HG03520 (cell line): ENCODE results near the gene KCNK4.

Source experiments
- ATAC-seq: cut with Tn5 transposase; IDR thresholded peaks from one replicate; pipeline ENCODE4 v1.9.1; 2021; ENCODE audit warnings: mild to moderate bottlenecking, moderate library complexity; ENCODE audit not compliant: unreplicated experiment

The KCNK4 gene

DNA sequence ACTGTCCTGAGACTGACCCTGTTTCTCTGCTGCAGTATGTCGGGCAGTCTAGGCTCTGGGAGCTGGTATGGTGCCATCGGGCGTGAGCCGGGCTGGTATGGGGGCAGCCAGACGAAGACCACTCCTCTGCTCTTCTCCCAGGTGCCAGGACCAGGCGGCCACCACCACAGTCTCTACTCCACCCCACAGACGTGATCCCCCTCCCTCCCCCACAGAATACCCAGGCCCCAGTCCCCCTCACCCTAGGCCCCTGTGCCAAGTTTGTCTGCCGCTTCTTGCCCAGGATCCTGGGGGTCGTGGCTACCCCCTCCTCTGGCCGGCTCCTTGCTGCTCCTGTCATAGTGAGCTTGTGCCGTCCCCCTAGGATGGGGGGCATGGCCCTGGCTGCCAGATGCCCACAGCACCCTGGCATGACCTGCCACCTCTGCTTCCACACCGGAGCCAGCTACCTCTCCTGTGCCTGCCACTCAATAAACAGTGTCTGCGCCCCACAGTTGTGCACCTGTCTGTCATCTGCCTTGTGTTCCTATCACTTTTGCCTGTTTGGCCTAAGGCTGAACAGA is 2.0 kb upstream of the KCNK4 start:
- ATAC-seq, result no peak

DNA sequence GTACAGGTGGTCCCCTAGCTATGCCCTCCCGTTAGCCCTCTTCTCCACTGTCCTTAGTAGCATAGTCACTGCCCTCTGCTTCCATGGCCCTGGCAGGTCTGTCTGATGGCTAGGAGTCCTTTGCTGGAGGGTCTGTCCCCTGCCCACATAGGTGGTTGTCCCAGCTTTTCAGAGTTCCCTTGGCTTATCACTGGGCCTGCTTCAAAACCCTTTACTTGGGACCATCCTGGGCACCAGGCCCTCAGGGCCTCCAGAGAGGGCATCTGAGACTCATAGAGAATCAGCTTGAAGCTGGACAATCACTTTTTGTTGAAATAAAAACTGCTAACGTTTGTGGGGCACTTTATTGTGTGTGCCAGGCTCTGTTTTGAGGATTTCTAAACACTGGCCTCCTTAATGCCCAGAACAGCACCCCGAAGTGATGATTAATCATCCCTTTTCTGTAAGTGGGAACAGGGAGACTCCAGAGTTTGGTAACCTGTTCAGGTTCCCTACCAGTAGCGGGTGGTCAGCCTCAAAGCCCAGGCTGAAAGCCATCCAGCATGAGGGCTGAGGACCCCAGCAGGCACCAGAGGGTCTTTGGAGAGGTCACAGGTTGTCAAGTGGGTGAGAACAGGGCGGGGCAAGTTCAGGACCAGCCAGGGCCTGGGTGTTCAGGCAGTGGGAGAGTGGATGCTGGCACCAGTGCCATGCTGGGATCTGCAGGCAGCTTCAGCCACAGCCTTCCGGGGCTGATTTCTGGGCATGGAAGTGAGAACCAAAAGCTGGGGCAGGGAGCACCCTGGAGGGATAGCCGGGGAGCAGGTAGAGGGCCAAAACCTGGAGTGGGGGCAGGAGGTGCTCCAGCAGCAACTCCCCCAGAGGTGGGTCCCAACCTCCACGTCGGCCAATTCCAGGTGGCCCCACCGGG is 495 bp upstream of the KCNK4 start:
- no peak for ATAC-seq

DNA sequence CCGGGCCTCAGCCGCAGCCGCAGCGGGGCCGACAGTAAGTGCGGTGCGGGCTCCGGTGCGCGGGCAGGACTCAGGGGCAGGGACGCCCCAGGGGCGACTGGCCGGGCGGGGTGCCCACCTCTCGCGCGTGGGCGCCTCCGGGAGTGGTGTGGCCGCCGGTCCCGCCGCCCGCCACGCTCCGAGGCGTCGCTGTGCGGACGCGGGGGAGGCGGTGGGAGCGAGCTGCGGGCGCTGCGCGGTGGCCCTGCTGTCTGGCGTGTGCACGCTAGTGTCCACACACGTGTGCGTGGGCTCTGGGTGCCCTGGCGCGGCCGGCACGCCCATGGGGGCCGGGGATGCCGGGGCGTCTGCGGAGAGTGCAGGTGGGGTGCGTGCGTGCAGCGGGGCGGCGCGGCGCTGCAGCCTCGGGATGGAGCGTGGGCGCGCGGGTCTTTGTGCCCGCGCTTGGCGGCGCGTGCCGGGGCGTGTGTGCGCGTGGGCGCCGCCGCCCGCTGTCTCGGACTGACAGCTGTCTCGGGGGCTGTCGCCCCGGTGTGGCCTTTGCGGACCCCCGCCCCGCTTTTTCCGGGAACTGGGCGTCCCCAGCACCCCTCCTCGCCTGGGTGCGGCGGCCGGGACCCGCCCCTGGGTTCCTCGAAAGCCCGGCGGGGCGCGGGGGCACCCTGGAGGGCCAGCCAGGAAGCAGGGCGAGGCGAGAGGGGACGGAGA is 804 bp downstream of the KCNK4 start:
- no peak for ATAC-seq

DNA sequence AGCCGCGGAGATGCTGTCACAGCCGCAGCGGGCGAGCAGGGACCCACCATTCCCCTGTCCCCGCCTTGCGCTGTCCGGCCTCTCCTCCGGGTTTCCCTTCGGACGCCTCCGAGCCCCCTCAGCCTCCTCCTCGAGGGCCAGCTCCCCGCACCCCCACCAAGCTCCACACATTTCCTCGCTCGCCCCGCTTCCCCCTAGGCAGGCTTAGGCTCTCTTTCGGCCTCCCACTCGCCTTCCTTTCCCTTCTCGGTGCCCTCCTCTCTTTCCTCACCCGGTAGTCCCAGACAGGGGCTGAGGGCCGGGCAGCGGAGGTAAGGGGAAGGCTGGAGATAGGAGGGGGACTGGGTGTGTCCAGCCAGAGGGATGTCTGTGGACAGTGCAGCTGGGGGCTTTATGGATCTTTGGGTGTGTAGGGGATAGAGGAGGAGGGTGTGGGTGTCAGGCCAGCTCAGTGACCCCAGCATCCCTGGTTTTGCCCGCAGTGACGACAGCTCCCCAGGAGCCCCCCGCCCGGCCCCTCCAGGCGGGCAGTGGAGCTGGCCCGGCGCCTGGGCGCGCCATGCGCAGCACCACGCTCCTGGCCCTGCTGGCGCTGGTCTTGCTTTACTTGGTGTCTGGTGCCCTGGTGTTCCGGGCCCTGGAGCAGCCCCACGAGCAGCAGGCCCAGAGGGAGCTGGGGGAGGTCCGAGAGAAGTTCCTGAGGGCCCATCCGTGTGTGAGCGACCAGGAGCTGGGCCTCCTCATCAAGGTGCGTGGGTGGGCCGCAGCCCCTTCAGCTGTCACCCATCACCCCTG is 1.6 kb downstream of the KCNK4 start:
- no peak for ATAC-seq

DNA sequence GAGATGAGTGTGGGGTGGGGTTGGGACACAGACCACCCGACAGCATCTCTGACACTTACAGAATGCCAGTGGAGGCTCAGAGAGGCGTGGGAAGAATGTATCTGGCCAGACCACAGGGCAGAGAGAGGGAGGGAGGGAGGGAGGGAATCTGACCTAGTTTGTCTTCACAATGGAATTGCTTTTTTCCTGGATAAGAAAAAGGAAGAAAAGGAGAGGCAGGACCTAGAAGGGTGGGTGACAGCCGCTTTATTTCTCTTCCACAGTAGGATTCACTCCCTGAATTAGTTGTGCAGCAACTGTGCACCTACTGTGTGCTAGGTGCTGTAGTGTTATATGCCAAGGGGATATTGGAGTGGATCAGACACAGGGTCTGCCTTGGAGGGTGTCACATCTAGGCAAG is 3.7 kb downstream of the KCNK4 start:
- ATAC-seq, result no peak

DNA sequence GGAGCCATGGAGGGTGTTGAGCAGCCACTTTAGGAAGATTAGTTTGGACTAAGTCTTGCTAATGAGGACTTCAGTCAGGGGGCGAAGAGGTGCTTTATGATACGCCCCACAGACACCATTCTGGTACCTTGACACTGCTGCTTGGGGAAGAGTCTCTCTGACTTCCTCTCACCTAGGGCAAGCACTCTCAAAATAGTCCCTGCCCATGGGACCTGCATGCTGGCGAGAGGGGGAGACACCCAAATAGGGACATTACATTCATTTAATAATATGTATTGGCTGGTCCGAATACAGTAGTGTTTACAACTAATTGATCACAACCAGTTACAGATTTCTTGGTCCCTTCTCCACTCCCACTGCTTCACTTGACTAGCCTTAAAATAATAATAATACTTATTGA is 4.7 kb downstream of the KCNK4 start:
- no peak for ATAC-seq

DNA sequence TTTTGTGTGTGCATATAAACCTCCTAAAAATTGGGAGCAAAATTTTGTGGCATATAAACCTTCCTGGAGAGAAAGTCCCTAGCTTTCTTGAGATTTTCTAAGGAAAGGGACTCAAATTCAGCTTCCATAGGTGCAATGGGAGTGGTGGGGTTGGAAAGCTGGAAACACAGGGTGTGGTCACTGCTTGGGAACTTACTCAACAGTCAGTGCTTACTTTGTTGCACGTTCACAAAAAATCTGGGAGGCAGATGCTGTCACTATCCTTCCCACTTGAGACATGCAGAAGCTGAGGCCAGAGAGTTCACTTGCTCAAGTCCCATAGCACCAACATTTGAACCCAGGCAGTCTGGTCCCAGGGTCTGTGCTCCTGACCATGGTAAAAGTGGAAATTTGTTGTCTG is 5.1 kb downstream of the KCNK4 start:
- no peak for ATAC-seq

DNA sequence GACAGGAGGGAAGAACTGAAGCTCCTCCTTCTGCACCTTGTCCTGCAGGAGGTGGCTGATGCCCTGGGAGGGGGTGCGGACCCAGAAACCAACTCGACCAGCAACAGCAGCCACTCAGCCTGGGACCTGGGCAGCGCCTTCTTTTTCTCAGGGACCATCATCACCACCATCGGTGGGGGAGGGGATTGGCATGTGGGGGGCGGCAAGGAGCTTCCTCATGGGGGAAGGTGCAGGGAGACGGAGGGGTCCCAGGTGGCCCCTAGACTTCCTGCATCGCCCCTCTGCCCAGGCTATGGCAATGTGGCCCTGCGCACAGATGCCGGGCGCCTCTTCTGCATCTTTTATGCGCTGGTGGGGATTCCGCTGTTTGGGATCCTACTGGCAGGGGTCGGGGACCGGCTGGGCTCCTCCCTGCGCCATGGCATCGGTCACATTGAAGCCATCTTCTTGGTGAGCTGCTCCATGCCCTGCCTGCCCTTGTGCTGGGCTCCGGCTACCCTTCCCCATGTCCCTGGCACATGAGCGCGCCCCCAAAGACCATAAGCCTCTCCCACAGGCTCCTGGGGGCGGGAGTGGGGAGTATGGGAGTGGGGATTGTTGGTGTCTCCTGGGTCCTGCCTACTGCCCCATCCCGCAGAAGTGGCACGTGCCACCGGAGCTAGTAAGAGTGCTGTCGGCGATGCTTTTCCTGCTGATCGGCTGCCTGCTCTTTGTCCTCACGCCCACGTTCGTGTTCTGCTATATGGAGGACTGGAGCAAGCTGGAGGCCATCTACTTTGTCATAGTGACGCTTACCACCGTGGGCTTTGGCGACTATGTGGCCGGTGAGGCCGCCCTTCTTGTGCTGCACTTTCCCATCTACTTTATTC is 6.0 kb downstream of the KCNK4 start:
- no peak for ATAC-seq

DNA sequence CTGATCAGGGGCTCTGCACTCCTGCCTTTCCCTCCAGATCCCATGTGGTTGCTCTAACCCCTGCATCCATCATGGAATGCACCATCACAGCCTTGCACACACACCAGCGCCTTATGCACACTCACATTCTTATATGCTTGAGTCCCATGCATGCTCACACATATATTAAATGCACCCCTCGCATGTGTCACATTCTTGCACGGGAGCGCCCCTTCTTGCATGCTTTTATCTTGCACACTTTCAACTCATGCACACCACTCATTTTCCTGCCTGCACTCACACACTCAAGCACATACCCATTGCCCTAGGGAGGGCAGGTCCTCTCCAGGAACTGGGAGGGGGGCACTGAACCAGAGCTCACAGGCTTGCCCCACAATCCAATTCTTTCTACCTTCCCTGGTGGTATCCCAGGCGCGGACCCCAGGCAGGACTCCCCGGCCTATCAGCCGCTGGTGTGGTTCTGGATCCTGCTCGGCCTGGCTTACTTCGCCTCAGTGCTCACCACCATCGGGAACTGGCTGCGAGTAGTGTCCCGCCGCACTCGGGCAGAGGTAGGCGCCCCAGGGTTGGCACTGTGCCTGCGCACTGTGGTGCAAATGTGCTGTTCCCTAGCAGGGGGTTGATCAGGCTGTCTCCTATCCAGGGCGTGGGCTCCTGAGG is 6.7 kb downstream of the KCNK4 start:
- ATAC-seq, result no peak

DNA sequence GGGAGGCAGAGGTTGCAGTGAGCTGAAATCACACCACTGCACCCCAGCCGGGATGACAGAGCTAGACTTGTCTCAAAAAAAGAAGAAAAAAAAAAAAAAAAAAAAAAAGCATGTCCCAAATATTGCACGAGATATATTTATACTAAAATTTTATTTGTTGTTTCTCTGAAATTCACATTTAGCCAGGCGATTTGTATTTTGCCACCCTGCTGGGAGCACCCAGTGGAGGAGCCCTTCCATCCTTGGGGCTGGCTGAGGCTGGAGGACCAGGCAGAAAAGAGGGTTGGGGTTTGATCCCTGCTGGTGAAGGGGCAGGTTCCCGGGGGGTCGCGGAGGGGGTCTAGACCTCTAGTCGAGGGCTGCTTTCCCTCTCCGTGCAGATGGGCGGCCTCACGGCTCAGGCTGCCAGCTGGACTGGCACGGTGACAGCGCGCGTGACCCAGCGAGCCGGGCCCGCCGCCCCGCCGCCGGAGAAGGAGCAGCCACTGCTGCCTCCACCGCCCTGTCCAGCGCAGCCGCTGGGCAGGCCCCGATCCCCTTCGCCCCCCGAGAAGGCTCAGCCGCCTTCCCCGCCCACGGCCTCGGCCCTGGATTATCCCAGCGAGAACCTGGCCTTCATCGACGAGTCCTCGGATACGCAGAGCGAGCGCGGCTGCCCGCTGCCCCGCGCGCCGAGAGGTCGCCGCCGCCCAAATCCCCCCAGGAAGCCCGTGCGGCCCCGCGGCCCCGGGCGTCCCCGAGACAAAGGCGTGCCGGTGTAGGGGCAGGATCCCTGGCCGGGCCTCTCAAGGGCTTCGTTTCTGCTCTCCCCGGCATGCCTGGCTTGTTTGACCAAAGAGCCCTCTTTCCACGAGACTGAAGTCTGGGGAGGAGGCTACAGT is 8.1 kb downstream of the KCNK4 start:
- no peak for ATAC-seq

DNA sequence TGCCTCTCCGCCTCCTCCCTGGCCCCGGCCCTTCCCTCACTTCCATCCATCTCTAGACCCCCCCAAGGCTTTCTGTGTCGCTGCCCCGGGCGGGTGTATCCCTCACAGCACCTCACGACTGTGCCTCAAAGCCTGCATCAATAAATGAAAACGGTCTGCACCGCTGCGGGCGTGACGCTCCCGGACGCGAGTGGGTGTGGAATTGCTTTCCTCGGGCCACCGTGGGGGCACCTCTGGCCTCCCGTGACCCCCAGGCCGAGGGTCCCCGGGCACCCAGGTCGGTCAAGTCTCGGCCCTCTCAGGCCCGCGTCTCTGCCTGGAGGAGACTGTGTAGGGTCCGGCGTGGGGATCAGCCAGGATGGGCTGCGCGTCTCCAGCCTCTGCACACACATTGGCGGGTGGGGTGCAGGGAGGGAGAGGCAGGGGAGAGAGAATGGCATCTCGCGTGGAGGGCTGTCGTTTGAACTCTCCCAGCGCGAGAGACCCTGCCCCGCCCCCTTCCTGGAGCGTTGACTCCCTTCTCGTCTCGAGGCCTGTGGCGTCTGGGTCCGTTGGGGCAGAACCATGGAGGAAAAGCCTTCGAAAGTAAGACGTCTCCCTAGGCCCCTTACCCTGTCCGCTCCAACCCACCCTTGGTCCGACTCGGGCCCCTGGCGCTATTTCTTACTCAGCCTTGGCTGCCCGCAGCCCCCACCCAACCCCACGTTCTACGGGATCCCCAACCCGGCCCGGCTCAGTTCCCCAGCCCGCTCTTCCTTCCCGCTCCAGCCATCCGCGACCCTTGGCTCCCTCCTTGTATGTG is 8.9 kb downstream of the KCNK4 start, which contains the start of gene CATSPERZ:
CATSPERZ (plus strand) TSS at position 512 of the 802 bp plus-strand sequence; CDS start at position 565, 53 bp downstream.
- no peak for ATAC-seq

DNA sequence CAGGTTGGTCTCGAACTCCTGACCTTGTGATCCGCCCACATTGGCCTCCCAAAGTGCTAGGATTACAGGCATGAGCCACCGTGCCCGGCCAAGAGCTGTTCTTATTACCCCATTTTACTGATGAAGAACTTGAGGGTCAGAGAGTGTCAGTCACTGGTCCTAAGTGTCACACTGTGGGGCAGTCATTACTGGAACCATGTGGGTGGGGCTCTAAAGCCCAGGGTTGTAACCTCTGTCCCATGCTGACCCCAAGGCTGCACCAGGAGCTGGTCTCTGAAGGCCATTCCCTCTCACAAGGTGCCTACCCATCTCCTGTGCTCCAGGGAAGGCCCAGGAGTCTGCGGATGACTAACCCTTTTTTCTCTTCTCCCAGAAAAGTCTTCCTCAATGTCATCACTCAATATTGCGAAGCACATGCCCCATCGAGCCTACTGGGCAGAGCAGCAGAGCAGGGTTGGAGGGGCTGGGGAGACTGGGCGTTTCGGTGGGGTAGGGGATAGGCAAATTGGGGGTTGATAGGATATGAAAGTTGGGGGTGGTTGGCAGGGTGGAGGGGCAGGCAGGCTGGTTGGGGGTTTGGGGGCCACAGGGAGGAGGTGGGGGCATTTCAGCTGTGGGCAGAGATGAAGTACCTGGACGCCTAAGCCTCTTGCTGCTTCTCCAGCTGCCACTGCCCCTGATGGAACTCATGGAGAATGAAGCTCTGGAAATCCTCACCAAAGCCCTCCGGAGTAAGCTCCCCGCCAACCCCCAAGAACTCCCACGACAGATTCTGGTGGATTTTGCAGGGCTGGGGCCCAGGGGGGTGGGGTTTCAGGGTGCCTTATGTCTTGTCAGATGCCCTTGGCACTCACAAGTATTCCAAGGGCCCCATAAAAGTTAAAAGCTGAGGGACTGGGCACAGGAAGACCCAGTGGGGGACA is 12.3 kb downstream of the KCNK4 start:
- no peak for ATAC-seq

DNA sequence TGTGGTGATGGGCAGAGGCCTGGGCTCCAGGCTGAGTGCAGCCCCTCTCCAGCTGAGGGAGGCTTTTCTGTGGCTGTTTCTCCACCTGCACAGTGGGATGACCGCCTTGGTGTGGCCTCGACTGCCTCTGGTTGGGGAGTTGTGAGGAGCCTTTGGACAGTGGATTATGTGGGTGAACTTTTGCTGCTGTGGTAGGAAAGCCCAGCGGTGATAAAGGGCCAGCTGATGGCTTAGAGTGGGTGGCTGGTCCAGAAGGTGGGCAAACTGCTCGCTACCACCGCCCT is 12.9 kb downstream of the KCNK4 start:
- ATAC-seq, result no peak

DNA sequence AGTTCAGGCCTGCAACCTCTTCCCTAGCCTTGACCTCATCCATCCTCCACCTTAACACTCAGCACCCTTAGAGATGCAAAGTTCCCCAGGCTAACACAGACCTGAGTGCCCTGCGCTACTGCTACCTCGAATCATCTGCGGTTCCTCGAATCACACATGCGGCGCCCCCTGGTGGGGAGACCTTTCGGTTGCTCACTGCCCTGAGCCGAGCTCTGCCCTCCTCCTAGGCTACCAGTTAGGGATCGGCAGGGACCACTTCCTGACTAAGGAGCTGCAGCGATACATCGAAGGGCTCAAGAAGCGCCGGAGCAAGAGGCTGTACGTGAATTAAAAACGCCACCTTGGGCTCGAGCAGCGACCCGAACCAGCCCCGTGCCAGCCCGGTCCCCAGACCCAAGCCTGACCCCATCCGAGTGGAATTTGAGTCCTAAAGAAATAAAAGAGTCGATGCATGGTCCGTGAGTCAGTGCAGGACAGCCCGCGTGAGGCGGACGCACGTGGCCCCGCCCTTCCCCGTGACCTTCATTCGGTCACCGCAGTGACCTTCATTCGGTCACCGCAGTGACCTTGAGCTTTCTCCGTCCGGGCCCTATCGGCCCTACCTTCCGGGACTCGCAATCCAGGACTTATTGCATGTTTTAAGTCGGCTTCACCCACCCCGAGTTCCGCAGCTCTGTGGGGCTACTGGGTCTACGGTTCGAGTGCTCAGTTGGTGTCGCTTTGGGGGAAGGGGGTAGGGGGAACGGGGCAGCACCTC is 13.4 kb downstream of the KCNK4 start:
- peak; percentile 26 for ATAC-seq

DNA sequence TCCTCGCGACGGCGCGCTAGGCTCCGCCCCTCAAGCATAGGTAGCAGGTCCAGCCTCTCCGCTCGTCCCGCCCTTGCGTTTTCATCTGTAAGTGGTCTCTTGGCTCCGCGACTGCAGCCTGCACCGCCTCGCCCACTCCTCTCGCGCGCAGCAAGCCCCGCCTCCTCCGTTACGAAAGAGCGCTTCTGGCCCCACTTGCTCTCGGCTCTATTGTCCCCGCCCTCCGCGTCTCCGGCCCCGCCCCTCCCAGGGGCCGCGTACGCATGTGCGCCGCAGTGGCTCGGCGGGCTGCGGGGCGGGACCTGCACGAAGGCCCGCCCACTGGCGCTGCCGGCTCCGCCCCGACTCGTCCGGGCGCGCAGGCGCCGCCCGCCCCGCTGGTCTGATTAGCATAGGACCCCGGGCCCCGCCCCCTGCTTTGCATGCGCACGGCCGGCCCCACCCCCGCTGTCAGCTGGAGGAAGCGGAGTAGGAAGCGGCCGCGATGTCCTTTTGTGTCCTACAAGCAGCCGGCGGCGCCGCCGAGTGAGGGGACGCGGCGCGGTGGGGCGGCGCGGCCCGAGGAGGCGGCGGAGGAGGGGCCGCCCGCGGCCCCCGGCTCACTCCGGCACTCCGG is 14.1 kb downstream of the KCNK4 start, which contains the start of gene ESRRA:
ESRRA (plus strand) TSS at position 450 of the 616 bp plus-strand sequence. CDS start 1,656 bp downstream, outside the sequence.
- peak; percentile 59 for ATAC-seq
